ENCODE results near the gene PXDN. TPM values are rescaled to one million over a fixed set of nuclear protein-coding genes. Genes with fewer than 3 reads are reported as not detected.

The PXDN gene
- total RNA-seq, 1 donor from 2014 or later, result 36.3 TPM

- intact Hi-C loops (cut with DNase I), result no loop called here
- Histone ChIP-seq H3K27me3 (ENCODE audit: low read depth) (no peaks in the 10 kb centered on the region), H3K9me3 (no peaks in the 10 kb centered on the region), H3K4me1 (peaks cover 30% of the 10 kb centered on the region), H3K27ac (peak overlapping the region; percentile 43), H3K4me3 (peak overlapping the region; percentile 12), H3K36me3 (no peaks in the 10 kb centered on the region)
- DNase-seq (no peak), ATAC-seq (no peak)
- TF ChIP-seq, protein P1, sequence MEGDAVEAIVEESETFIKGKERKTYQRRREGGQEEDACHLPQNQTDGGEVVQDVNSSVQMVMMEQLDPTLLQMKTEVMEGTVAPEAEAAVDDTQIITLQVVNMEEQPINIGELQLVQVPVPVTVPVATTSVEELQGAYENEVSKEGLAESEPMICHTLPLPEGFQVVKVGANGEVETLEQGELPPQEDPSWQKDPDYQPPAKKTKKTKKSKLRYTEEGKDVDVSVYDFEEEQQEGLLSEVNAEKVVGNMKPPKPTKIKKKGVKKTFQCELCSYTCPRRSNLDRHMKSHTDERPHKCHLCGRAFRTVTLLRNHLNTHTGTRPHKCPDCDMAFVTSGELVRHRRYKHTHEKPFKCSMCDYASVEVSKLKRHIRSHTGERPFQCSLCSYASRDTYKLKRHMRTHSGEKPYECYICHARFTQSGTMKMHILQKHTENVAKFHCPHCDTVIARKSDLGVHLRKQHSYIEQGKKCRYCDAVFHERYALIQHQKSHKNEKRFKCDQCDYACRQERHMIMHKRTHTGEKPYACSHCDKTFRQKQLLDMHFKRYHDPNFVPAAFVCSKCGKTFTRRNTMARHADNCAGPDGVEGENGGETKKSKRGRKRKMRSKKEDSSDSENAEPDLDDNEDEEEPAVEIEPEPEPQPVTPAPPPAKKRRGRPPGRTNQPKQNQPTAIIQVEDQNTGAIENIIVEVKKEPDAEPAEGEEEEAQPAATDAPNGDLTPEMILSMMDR (IDR thresholded peaks at IDR 0.05), result no peak
Observed at GRCh38 chr2:1591461-1591770, 152.9 kb downstream of the PXDN start.

DNA sequence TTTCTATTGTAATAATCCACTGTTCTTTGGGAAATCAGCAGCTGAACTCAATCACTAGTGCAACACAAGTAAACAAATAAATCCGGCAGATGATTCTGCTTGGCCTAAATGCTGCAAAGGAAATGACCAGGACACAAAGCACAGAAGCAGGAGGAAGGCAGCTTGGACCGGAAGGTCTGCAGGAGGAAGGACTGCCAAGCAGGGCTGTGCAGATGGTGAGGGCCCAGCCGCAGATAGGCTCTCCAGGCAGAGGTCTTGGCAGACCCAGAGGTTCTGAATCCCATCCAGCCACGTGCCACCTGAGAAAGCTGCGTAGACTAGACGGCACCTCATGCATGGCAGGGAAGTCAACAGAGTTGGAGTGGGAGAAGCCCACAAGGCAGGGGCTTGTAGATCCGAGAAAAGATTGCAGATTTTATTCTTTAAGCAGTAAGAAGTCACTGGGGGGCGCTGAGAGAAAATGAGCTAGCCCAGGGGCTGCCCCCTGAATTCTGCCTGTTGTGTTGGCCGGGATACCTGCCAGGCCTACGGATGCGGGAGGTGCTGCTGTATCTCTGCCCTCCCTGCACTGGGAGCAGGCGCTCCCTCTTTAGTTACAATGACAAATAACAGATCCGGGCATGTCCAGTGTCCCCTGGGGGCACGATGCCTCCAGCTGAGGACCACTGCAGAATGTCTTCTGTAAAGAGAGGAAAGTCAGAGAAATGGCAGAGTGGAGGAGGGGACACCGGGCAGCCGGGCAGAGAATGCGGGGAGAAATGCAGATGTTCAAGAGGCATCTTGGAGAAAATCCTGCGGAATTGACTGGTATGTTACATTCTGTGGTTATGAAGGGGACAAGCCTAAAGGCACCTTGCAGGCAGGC is 153.5 kb downstream of the PXDN start:
- intact Hi-C loops (cut with DNase I), result no loop called here
- H3K27me3 ChIP-seq (ENCODE audit: low read depth), result no peaks in the 10 kb centered on the region
- no peak for ATAC-seq

GRCh38 chr2:1588978-1589621 is 155.2 kb downstream of the PXDN start:
- H3K4me3 ChIP-seq, result no peak overlapping the region
- ATAC-seq (no peak), DNase-seq (peak; percentile 34)
- no peaks in the 10 kb centered on the region for H3K27me3 ChIP-seq (ENCODE audit: low read depth)
- H3K9me3 ChIP-seq, result no peaks in the 10 kb centered on the region
- TF ChIP-seq, protein P1 (IDR thresholded peaks at IDR 0.05), result no peak
- H3K27ac ChIP-seq, result no peak overlapping the region
- intact Hi-C loops (cut with DNase I), result no loop called here
- H3K36me3 ChIP-seq, result no peaks in the 10 kb centered on the region
- H3K4me1 ChIP-seq, result peaks cover 30% of the 10 kb centered on the region

More for the DNA sequence above, 153.5 kb downstream of the PXDN start:
- Histone ChIP-seq H3K4me3 (no peak overlapping the region), H3K27ac (peak overlapping the region; percentile 43), H3K36me3 (no peaks in the 10 kb centered on the region), H3K9me3 (no peaks in the 10 kb centered on the region), H3K4me1 (peaks cover 30% of the 10 kb centered on the region)
- TF ChIP-seq, protein P1 (IDR thresholded peaks at IDR 0.05), result no peak
- peak; percentile 29 for DNase-seq

- no peaks in the 10 kb centered on the region for H3K9me3 ChIP-seq
- DNase-seq, result peak; percentile 33
- no peaks in the 10 kb centered on the region for H3K36me3 ChIP-seq
- no peaks in the 10 kb centered on the region for H3K27me3 ChIP-seq (ENCODE audit: low read depth)
- intact Hi-C loops (cut with DNase I), result no loop called here
- peaks cover 25% of the 10 kb centered on the region for H3K4me1 ChIP-seq
- TF ChIP-seq, protein P1 (IDR thresholded peaks at IDR 0.05), result no peak
- no peak overlapping the region for H3K27ac ChIP-seq
- H3K4me3 ChIP-seq, result no peak overlapping the region
- no peak for ATAC-seq
Observed at GRCh38 chr2:1588051-1588977, 156.0 kb downstream of the PXDN start.

Measured in lower lobe of right lung (tissue), 2 donors.